T-cell (primary cell): Measurements from ENCODE around the gene C6orf15. TPM values are rescaled to one million over a fixed set of nuclear protein-coding genes. Genes with fewer than 3 reads are reported as not detected.

ENCODE experiments used
- ATAC-seq, 4 experiments: fragments of 200-7000 bp in 3 of 4; fragments of 150-1000 bp in 1 of 4; cut with Tn5 transposase; replicated peaks in 1 of 4; 1 replicate in 3 of 4; 2 replicates in 1 of 4; pipeline ENCODE4 v1.10.0; 2021; ENCODE audit warnings: moderate library complexity in 3 of 4, mild to moderate bottlenecking in 2 of 4, moderate number of reproducible peaks in 1 of 4
- CTCF ChIA-PET, 2 donors: fragments of 300-600 bp; sonication (Branson Sonifier 250); formaldehyde crosslinking; loops; one replicate each; lab custom pipeline; 2022; ENCODE audit warnings: antibody characterized with exemption in 2 of 2; lab: Charles Lee
- POLR2A ChIA-PET, 2 donors: fragments of 300-600 bp; sonication (Branson Sonifier 250); formaldehyde crosslinking; loops; one replicate each; lab custom pipeline; 2022; ENCODE audit warnings: antibody characterized with exemption in 2 of 2; lab: Charles Lee
- DNase-seq, 35 experiments: peaks; one replicate each; pipeline versions ENCODE4 v3.0.0 to v3.0.0-alpha.2; 2013 to 2023
- H3K27ac ChIP-seq: one replicate; pipeline ENCODE4 v1.5.1; 2013; ENCODE audit warnings: low read length
- H3K27me3 ChIP-seq, 2 experiments: replicated peaks in 1 of 2; 1 replicate in 1 of 2; 2 replicates in 1 of 2; pipeline versions ENCODE4 v1.6.1 to v1.7.0; 2013; ENCODE audit warnings: low read length in 1 of 2, mixed read lengths in 1 of 2; ENCODE audit not compliant: control insufficient read depth in 2 of 2, insufficient read depth in 2 of 2; ENCODE audit errors: extremely low read depth in 1 of 2
- H3K36me3 ChIP-seq, 2 donors: 1 replicate in 1 of 2; 2 replicates in 1 of 2; pipeline versions ENCODE4 v1.6.1 to v1.7.0; 2013; ENCODE audit warnings: low read length in 1 of 2; ENCODE audit not compliant: control insufficient read depth in 2 of 2, insufficient read depth in 1 of 2; ENCODE audit errors: extremely low read depth in 1 of 2
- H3K4me1 ChIP-seq, 2 experiments: 1 replicate in 1 of 2; 2 replicates in 1 of 2; pipeline versions ENCODE4 v1.6.1 to v1.7.0; 2013; ENCODE audit warnings: low read length in 2 of 2, mixed read lengths in 1 of 2; ENCODE audit not compliant: insufficient read depth in 2 of 2, control insufficient read depth in 1 of 2; ENCODE audit errors: extremely low read depth in 1 of 2
- H3K4me3 ChIP-seq, 2 donors: 1 replicate in 1 of 2; 2 replicates in 1 of 2; pipeline versions ENCODE4 v1.5.1 to v1.7.0; 2013; ENCODE audit warnings: mild to moderate bottlenecking in 2 of 2, low read length in 1 of 2, moderate library complexity in 1 of 2; ENCODE audit not compliant: control insufficient read depth in 1 of 2; ENCODE audit errors: extremely low read depth in 1 of 2
- H3K9me3 ChIP-seq: 2 replicates; pipeline ENCODE4 v1.7.0; 2013
- H3K27ac Mint-ChIP-seq, 2 donors: one replicate each; pipeline ENCODE4 v1.8.0; 2020 to 2021; ENCODE audit warnings: mild to moderate bottlenecking in 2 of 2, mixed read lengths in 2 of 2
- H3K27me3 Mint-ChIP-seq, 2 donors: one replicate each; pipeline ENCODE4 v1.8.0; 2021 to 2022; ENCODE audit warnings: mixed read lengths in 2 of 2
- H3K36me3 Mint-ChIP-seq: one replicate; pipeline ENCODE4 v1.8.0; 2021; ENCODE audit warnings: mixed read lengths
- H3K4me1 Mint-ChIP-seq, 3 donors: one replicate each; pipeline ENCODE4 v1.8.0; 2020 to 2022; ENCODE audit warnings: mixed read lengths in 3 of 3, mild to moderate bottlenecking in 1 of 3
- H3K4me3 Mint-ChIP-seq, 3 donors: one replicate each; pipeline ENCODE4 v1.8.0; 2020 to 2022; ENCODE audit warnings: mild to moderate bottlenecking in 3 of 3, mixed read lengths in 3 of 3, moderate library complexity in 3 of 3
- H3K9me3 Mint-ChIP-seq, 3 donors: one replicate each; pipeline ENCODE4 v1.8.0; 2020 to 2022; ENCODE audit warnings: mixed read lengths in 3 of 3
- WGBS: methylation state at CpG from one replicate; pipeline ENCODE4 v1.1.5; 2013; ENCODE audit warnings: missing lambda C conversion rate; ENCODE audit not compliant: insufficient coverage; 5-methylcytosine and 5-hydroxymethylcytosine counted together
- total RNA-seq, 35 experiments: library from RNA in 6 of 35; stranded (reverse) in 6 of 35; fragments of 120-200 nt in 1 of 35; gene quantifications; one replicate each; pipeline versions ENCODE4 v1.2.1 to v1.2.4 and lab custom pipeline; 2013 to 2026

Gene C6orf15
- total RNA-seq, 5 donors from 2014 or later (not counting 1 experiment from before 2014, with no cell fraction given) = not detected

- H3K4me3 Mint-ChIP-seq = no peak overlapping the region
- H3K4me1 ChIP-seq = no peaks in the 10 kb centered on the region
- CTCF ChIA-PET = interaction anchor here in 1 of 2 donors (0.7 kb wide), 1 partner anchor 537 kb away, joined by 3 read pairs; no protein-coding TSS in a partner anchor
- H3K27ac ChIP-seq = no peak overlapping the region
- no peaks in the 10 kb centered on the region for H3K27me3 ChIP-seq
- DNase-seq (no peak), ATAC-seq (no peak)
- H3K27me3 Mint-ChIP-seq = no peaks in the 10 kb centered on the region
- 96% methylated on average over 14 of the region's 18 CpGs for WGBS
- POLR2A ChIA-PET = no interaction called here
- H3K4me1 Mint-ChIP-seq = no peaks in the 10 kb centered on the region
- peaks cover 17% of the 10 kb centered on the region for H3K36me3 Mint-ChIP-seq
- no peaks in the 10 kb centered on the region for H3K9me3 Mint-ChIP-seq
- H3K36me3 ChIP-seq = peaks cover 7 to 12% of the 10 kb centered on the region in 2 donors
- H3K4me3 ChIP-seq = no peak overlapping the region
- no peak overlapping the region for H3K27ac Mint-ChIP-seq
- no peaks in the 10 kb centered on the region for H3K9me3 ChIP-seq
Observed at GRCh38 chr6:31144296-31144969, 32.1 kb upstream of the C6orf15 start.

- Mint-ChIP-seq H3K27me3 (no peaks in the 10 kb centered on the region), H3K4me3 (no peak overlapping the region), H3K4me1 (peaks cover 0 to 5% (median 0%) of the 10 kb centered on the region in 3 donors), H3K9me3 (no peaks in the 10 kb centered on the region), H3K27ac (no peak overlapping the region), H3K36me3 (peaks cover 17% of the 10 kb centered on the region)
- POLR2A ChIA-PET = no interaction called here
- Histone ChIP-seq H3K9me3 (no peaks in the 10 kb centered on the region), H3K27ac (no peak overlapping the region), H3K36me3 (peaks cover 7 to 12% of the 10 kb centered on the region in 2 donors), H3K4me1 (no peaks in the 10 kb centered on the region), H3K27me3 (no peaks in the 10 kb centered on the region), H3K4me3 (no peak overlapping the region)
- DNase-seq = no peak
- ATAC-seq = no peak
- CTCF ChIA-PET = interaction anchor here in 1 of 2 donors (1.0 kb wide), 1 partner anchor 223 kb away, joined by 3 read pairs; no protein-coding TSS in a partner anchor
- WGBS = 99% methylated on average over 9 of the region's 11 CpGs
Observed at GRCh38 chr6:31143148-31143547, 30.8 kb upstream of the C6orf15 start.

- WGBS = 88% methylated on average over 2 of the region's 2 CpGs
- Mint-ChIP-seq H3K9me3 (no peaks in the 10 kb centered on the region), H3K4me1 (peaks cover 4 to 5% (median 4%) of the 10 kb centered on the region in 3 donors), H3K36me3 (peaks cover 17% of the 10 kb centered on the region), H3K4me3 (no peak overlapping the region), H3K27ac (no peak overlapping the region), H3K27me3 (no peaks in the 10 kb centered on the region)
- ATAC-seq = no peak
- no peak overlapping the region for H3K4me3 ChIP-seq
- H3K27ac ChIP-seq = no peak overlapping the region
- peaks cover 2 to 6% of the 10 kb centered on the region in 2 experiments for H3K4me1 ChIP-seq
- DNase-seq = no peak
- peaks cover 7 to 12% of the 10 kb centered on the region in 2 donors for H3K36me3 ChIP-seq
- no peaks in the 10 kb centered on the region for H3K9me3 ChIP-seq
- CTCF ChIA-PET = no interaction called here
- H3K27me3 ChIP-seq = no peaks in the 10 kb centered on the region
- POLR2A ChIA-PET = no interaction called here
Observed at GRCh38 chr6:31142361-31142761, 30.0 kb upstream of the C6orf15 start.

DNA sequence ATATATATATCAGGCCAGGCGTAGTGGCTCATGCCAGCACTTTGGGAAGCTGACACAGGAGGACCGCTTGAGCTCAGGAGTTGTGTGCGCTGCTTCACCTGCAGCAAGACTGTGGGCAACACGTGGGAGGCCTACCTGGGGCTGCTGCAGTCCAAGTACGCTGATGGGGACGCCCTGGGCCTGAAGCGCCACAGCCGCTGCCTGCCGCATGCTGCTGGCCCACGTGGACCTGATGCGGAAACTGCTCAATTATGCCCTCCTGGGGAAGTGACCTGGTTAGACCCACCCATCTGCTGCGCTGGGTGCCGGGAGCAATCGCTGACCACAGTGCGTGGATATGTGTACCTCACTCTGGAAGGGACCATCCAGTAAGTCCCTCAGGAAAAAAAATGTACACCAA, 28.3 kb upstream of the C6orf15 start:
- H3K27me3 ChIP-seq = no peaks in the 10 kb centered on the region
- no peaks in the 10 kb centered on the region for H3K9me3 ChIP-seq
- no peak overlapping the region for H3K4me3 Mint-ChIP-seq
- peaks cover 2 to 6% of the 10 kb centered on the region in 2 experiments for H3K4me1 ChIP-seq
- ATAC-seq (no peak), DNase-seq (no peak)
- H3K27ac Mint-ChIP-seq = no peak overlapping the region
- no peak overlapping the region for H3K4me3 ChIP-seq
- H3K27me3 Mint-ChIP-seq = no peaks in the 10 kb centered on the region
- H3K9me3 Mint-ChIP-seq = no peaks in the 10 kb centered on the region
- POLR2A ChIA-PET = interaction anchor here in 1 of 2 donors (0.6 kb wide), 1 partner anchor 225 kb away, joined by 3 read pairs; no protein-coding TSS in a partner anchor
- peaks cover 7 to 12% of the 10 kb centered on the region in 2 donors for H3K36me3 ChIP-seq
- peaks cover 14% of the 10 kb centered on the region for H3K36me3 Mint-ChIP-seq
- H3K27ac ChIP-seq = no peak overlapping the region
- H3K4me1 Mint-ChIP-seq = peaks cover 4 to 5% (median 4%) of the 10 kb centered on the region in 3 donors
- WGBS = 88% methylated on average over 14 of the region's 15 CpGs
- CTCF ChIA-PET = no interaction called here

DNA sequence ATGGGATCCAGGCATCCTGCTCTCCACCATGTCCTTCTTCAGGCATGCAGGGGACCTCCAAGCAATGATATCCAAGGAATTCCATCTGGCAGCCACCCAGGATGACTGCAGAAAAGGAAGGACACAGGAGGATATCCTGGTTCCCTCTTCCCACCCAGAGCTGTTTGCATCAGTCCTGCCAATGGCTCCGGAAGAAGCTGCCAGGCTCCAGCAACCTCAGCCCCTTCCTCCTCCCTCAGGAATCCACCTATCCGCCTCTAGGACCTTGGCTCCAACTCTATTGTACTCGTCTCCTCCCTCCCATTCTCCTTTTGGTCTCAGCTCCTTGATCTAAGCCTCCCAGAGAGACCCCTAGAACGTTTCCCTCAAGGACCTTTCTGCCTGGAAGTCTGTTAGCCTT, 27.2 kb upstream of the C6orf15 start:
- 73% methylated on average over 4 of the region's 4 CpGs for WGBS
- H3K4me3 Mint-ChIP-seq = no peak overlapping the region
- no peak overlapping the region for H3K4me3 ChIP-seq
- POLR2A ChIA-PET = no interaction called here
- no peak for DNase-seq
- H3K36me3 Mint-ChIP-seq = peaks cover 7% of the 10 kb centered on the region
- peaks cover 2 to 6% of the 10 kb centered on the region in 2 experiments for H3K4me1 ChIP-seq
- peaks cover 0 to 4% of the 10 kb centered on the region in 2 experiments for H3K27me3 ChIP-seq
- no peak overlapping the region for H3K27ac ChIP-seq
- ATAC-seq = no peak
- H3K27me3 Mint-ChIP-seq = no peaks in the 10 kb centered on the region
- peaks cover 4 to 5% (median 4%) of the 10 kb centered on the region in 3 donors for H3K4me1 Mint-ChIP-seq
- H3K9me3 Mint-ChIP-seq = no peaks in the 10 kb centered on the region
- CTCF ChIA-PET = interaction anchor here in 1 of 2 donors (0.8 kb wide), 1 partner anchor 11 kb away, joined by 3 read pairs; no protein-coding TSS in a partner anchor
- no peaks in the 10 kb centered on the region for H3K9me3 ChIP-seq
- peaks cover 0 to 9% of the 10 kb centered on the region in 2 donors for H3K36me3 ChIP-seq
- no peak overlapping the region for H3K27ac Mint-ChIP-seq

- Histone ChIP-seq H3K27me3 (peaks cover 0 to 4% of the 10 kb centered on the region in 2 experiments), H3K36me3 (peaks cover 0 to 3% of the 10 kb centered on the region in 2 donors), H3K27ac (no peak within 1 kb of the TSS), H3K4me3 (peak within 1 kb of the TSS in 1 of 2 donors; percentile 7), H3K9me3 (no peaks in the 10 kb centered on the region), H3K4me1 (peaks cover 2 to 6% of the 10 kb centered on the region in 2 experiments)
- H3K4me3 Mint-ChIP-seq = peak within 1 kb of the TSS in 1 of 3 donors; percentile 75
- CTCF ChIA-PET = interaction anchor here in 1 of 2 donors (0.8 to 1.7 kb wide), 3 partner anchors 10 to 226 kb away, joined by 3 to 5 read pairs (median 3); no protein-coding TSS in a partner anchor
- H3K27me3 Mint-ChIP-seq = no peaks in the 10 kb centered on the region
- WGBS = 81% methylated on average over 3 of the region's 4 CpGs
- POLR2A ChIA-PET = no interaction called here
- H3K4me1 Mint-ChIP-seq = peaks cover 4 to 5% (median 4%) of the 10 kb centered on the region in 3 donors
- no peaks in the 10 kb centered on the region for H3K9me3 Mint-ChIP-seq
- DNase-seq = no peak
- no peak for ATAC-seq
- peaks cover 3% of the 10 kb centered on the region for H3K36me3 Mint-ChIP-seq
- H3K27ac Mint-ChIP-seq = no peak within 1 kb of the TSS
Observed at GRCh38 chr6:31138982-31139381, 26.6 kb upstream of the C6orf15 start, which contains the start of gene PSORS1C2. TSS of gene PSORS1C2 (minus strand) at chr6:31139066. CDS start at chr6:31139026, 40 bp downstream.
